GM19455 (cell line): ENCODE results near the gene C5orf58.

Experiments used
- ATAC-seq: cut with Tn5 transposase; IDR thresholded peaks from one replicate; pipeline ENCODE4 v1.9.1; 2021; ENCODE audit not compliant: unreplicated experiment

The C5orf58 gene

DNA sequence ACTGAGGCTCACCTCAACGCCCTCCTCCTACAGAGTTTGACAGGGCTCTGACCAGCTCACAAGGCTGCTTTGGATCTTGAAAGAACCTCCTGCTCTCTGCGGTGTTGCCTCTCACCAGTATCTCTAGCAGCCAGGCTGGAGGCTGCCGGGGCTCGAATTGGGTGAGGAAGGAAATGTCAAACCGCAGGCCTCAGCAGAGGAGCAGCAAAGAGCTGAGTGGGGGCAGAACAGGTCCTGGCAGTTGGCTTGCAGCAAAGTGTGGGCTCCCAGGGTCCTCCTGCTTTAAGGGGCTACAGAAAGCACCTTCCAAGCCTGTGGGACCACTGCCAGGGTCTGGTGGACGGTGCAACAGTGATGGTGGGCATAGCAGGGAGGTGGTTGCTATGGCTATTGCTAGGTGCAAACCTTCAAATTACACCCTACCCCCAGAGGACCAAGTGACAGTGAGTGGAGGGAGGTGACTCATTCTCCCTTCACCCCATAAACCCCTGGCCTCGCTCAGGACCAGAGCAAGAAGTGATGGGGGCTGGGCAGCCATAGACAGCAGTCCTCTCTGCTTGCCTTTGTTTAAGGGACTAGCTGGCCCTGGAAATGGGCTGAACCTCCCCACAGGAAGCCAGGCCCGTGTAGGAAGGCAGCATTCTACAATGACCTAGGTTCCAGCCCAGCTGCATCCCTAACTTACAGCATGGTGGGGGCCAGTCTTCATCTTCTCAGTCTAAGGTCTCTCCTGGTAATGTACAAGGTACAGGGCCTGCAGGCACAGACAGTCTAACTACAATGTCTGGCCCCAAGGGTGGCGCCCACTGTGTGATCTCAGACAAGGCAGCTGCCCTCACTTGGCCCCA lies 46.0 kb downstream of the C5orf58 start:
- ATAC-seq, result peak; percentile 91

DNA sequence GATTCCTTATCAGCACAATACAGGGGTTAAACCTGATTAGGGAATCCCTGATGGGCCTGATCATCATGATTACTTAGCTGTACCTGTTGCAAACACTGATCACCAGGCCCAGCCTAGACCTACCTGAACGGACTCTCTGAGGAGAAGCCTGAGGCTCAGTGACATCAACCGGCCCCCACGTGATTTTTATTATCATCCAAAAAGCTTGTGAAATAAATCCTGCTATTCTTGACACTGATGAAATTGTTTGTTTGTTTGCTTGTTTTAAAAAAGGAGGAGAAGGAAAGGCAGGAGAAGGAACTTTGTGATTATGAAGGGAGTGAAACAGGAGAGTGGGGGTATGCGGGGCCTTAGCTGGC lies 46.7 kb downstream of the C5orf58 start:
- no peak for ATAC-seq

DNA sequence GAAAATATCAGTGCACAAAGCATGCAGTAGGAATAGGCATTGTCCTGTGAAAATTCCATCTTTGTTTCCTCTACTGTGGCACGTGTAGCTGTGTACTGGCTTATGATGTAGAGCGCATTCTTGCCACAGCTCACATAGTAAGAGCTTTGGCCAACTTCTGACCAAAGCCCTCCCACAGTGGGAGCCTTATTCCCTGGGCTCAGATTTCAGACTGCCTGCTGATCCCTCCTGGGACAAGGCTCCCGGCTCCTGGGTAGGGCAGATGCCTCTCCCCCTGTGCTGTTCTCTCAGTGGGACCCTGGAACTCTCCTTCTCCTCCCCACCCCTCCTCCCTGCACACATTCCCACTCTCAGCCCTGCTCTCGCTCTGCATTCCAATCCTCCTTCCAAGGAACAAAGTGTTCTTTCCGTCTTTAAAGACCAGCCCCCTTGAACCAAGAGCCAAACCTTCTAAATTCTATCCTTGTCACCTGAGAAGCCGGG lies 47.3 kb downstream of the C5orf58 start:
- ATAC-seq, result no peak

DNA sequence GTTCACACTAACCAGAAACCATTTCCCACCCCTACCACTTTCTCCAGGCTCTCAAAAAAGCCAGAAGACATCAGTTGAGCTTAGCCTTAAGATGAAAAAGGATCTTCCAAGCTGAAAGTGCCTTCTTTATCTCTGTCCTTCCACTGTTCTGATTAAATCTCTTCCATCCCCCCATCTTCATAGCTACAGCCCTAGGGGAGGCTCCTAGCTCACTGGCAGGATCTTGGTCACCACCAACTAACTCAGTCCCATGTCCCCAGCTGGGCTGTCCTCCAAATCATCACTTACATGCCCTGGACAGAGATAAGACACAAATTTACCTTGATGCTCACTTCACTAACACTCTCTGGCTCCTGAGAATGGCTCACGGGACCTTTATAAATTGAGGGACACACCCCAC lies 50.5 kb downstream of the C5orf58 start:
- ATAC-seq, result no peak

DNA sequence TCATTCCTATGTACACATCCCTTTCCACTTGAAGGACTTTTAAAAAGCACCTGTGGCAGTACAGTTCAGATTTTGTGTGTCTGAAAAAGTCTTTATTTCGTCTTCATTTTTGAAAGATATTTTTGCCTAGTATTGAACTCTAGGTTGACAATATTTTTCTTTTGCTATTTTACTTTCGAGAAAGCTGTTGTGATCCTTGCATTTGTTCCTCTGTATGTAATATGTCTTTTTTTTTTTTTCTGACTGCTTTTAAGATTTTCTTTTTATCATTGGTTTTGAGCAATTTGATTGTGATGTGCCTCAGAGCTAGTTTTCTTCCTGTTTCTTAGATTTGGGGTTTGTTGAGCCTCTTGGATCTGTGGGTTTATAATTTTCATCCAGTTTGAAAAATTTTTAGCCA lies 51.4 kb downstream of the C5orf58 start:
- no peak for ATAC-seq

DNA sequence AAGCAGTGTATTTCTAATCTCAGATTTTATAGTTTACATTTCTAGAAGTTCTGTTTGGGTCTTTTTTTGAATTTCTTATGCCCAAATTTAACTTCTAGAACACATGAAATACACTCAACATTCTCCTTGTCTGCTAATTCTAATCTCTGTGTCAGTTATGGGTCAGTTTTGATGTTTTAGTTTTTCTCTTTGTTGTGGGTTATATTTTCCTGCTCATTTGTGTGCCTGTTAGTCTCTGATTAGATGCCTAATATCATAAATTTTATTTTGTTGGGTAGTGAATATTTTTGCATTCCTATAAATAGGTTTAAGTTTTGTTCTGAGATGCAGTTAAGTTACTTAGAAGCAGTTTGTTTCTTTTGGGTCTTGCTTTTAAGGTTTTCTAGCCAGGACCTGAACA lies 52.4 kb downstream of the C5orf58 start:
- no peak for ATAC-seq

DNA sequence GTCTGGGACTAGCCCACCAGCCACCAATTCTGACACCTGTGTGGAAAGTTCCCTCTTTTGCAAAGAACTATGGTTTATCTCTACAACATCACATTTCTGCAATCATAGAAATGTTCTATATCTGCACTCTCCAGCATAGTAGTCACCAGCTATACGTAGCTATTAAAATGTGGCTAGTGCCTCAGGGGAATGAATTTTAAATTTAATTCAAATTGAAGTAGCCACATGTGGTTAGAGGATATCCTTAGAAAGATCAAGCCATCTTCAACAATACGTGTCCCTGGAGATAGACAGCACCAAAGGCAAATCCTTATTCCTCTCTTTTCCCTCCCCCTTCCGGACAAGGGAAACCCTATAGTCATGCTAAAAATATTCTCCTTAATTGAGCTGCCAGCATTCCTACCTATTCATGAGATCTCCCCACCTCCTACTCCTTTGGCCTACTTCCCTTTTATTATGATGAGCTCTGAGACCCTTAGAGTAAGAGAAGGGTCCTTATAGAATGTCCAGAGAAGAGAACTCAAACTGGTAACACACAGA lies 53.7 kb downstream of the C5orf58 start:
- ATAC-seq, result no peak

DNA sequence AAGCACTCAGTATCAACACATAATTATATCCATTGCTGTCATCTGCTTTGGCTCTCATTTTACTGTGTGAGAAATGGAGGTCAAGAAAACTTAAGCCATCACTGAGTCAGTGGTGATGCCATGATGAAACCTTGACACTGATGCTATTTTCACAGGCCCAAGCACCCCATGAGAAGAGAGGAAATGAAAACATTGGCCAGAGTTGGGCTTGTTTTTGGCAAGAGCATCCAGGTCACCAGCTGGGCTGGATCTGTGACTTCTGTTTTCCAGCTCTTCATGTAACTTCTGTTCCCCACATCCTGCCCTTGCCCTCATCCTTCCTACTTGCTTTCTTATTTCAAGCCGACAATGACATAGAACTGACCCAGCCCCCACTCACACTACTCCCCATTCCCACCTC lies 54.7 kb downstream of the C5orf58 start:
- ATAC-seq, result no peak

DNA sequence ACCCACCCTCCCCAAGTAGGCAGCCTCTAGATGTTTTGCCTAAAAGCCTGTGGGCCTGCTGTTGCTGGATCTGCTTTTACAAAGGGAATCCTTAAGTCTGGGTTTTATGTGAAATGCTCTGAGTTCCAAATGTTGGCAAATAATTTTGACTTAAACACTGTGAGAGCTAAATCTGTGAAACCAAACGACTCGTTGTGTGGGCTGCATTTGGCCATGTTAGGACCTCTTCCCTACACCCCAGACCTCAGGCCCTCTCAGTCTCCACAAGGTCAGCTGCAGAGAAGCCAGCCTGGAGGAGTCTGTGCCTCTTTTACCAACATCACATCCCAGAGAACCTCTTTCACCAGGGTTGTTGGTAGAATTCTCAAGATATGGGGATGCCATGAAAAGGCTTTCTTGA lies 55.4 kb downstream of the C5orf58 start:
- no peak for ATAC-seq

DNA sequence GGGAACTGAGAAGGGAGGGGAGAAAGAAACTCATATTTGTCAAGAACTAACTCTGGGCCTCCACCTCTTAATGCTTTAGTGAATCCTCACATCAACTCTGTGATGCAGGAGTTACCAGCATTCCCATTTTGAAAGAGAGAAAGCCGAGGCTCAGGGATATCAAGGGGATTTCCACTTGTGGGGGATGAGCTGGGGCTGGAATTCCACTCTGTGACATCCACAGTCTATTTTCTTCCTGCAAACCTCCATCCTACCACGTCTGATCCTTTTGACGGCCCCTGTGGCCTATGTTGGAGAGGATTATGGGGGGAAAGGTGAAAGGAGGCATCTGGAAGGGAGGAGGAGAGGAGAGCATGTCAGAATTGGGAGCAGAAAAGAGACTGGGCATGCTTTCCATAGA lies 55.8 kb downstream of the C5orf58 start:
- ATAC-seq, result no peak

DNA sequence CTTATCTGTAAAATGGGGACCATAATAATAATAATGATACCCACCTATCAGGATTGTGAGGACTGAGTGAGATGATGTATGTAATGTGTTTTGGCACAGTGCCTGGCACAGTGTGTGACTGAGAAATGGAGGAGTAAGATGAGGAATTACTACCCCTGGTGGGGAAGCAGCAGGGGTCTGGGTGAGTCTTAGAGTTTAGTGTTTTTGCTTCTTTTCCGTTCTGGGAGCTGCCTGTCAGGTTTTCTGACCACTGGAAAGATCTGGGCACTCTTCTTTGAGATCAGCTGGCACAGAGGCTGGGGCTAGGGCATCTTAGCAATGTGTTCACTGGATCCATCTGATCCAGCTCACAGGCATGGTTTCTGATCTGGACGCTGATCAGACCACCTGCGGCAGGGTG lies 56.3 kb downstream of the C5orf58 start:
- no peak for ATAC-seq

DNA sequence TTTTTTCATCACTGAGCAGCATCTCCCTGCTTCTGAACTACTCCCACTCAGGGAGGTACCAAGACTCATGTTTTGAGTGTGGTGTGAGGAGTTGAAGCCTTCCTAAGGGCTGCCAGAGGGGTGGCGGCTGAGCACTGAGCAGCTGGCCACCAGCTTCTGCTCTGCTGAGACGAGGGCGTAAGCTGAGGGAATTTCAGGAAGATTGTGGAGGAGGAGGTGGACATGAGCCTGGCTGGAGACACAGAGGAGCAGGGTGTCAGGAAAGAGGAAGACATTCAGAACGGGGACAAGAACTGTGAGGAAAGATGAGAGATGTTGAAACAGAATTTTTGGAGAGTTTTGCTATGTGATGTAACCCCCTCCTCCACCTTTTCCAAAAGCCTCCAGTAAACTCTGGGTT lies 57.0 kb downstream of the C5orf58 start:
- ATAC-seq, result no peak

DNA sequence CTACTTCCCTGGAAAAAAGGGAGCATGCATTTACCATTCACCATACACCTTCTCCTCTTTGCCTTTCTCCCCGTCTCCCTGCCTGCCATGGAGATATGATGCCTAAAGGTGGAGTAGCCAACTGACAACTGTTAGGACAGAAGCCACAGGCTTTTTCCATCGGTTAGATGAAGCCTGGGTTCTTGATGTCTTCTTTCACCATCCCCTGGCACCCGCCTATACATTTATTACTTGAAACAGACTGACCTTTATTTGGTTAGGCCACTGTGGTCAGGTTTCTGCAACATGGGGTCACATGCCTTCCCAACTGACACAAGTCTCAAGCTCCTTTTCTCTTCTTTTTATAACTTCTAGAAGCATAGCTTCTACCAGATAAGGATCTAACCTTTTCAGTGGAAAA lies 57.7 kb downstream of the C5orf58 start:
- no peak for ATAC-seq

DNA sequence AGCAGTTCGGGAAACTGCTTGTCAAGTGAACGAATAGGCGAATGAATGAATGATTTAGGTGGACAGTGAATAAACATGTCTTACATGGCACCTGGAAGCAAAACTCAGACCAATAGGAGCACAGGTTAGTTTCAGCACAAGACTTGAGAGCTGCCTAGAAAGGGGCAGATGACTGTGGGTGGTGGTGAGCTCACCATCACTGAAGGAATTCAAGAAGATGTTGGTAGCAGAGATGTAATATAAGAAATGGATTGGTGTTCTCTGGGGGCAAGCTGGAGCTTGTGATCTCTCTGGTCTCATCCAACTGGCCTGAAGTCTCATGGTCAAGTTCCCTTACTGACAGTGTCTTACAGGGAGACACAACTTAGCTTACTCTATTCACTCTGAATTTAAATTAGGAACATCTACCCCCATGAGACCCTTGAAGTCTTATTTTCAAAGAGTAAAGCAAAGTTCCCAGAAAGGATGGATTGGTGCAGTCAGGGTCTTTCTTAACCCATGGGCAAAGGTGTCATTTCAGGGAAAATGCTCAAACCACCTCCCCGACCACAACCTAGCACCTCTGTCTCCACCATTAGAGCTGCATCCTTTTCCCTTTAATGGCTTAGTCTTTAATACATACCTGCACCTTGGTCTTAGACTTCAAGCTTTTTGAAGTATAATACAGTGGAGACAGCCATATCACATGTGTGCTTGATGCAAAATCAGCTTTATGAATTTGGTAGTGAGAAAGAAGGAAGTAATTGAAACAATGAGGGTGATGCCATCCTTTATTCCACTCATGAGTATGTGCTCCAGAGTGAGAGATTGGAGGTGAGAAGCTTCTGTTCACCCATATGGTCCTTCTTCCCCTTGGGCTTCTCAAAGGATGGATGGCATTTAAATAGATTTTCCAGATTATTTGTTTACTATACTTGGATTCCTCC lies 59.7 kb downstream of the C5orf58 start:
- ATAC-seq, result no peak

DNA sequence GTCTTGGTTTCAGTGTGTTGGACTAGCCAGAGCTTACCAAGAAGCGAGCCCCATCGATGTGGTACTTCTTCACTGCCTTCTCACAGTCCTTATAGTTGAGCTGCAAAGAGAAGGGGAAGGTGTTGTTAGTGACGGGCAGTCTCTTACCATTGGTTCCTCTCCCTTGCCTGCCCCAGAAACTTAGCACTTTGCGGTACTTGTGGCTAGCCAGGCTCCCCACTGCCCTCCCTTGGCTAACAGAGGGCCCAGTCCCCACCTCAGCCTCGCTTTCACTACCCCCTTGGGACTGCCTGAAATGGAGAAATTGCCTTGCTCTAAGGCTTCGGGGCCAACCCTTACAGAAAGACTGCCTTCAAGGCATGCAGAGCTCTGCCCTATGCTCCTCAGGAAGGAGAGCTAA lies 60.5 kb downstream of the C5orf58 start:
- peak; percentile 65 for ATAC-seq

DNA sequence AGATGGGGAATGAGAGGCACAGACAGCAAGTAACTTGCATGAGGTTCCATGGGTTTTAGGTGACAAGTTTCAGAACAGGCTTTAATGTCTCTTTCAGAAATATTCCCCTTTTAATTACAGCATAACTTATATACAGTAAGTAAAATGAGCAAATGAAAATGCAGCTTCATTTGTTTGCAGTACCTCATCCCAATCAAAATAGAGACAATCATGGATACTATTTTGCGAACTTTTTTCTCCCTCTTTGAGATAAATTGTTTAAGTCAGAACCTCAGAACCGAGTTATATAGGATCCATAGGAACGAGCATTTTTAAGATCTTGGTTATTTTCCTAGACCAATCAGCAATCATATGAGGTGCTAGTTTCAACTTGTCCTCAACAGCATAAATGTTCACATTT lies 61.3 kb downstream of the C5orf58 start:
- no peak for ATAC-seq

DNA sequence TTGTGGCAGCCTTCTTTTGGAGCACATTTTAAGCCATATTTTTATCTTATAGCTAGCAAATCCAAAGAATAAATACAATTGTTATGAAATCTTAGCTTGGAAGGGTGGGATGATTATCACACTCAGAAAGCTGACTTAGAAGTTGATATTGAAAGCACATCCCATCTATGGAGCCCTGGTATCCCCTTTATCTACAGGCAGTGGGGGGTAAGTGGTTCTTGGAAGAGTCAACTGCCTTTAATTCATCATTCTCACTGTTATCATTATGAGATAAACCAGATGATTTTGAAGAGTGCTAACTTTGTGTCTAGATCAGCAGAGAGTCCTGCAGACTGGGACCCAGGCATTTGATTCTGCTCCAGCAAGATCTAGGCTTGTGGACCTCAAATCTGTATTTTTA lies 61.8 kb downstream of the C5orf58 start:
- ATAC-seq, result no peak
